HL-60/S4 treated with retinoic acid at 250 ng/mL for 4 days and 3 days (cell line): Measurements from ENCODE around the gene MAEL.

ENCODE experiments used
- in situ Hi-C: fragments of 300-500 bp; cut with MboI; formaldehyde crosslinking; loops from 2 replicates; pipeline ENCODE4 v1.7.0; 2022; ENCODE audit warnings: low sequenced_read_pairs

MAEL gene

GRCh38 chr1:166988974-166989515 lies at the start of gene MAEL:
MAEL (plus strand) TSS chr1:166989280; CDS start chr1:166989353, 73 bp downstream.
- in situ Hi-C loops, result no loop called here

GRCh38 chr1:166939741-166940375 lies 49.2 kb upstream of the MAEL start:
- in situ Hi-C loops, result no loop called here

- in situ Hi-C loops, result no loop called here
These were observed 44.7 kb upstream of the MAEL start for GRCh38 chr1:166944186-166944967.

- in situ Hi-C loops, result no loop called here
These were observed 41.6 kb upstream of the MAEL start for GRCh38 chr1:166947398-166948043.

GRCh38 chr1:166948856-166949350 lies 40.2 kb upstream of the MAEL start:
- in situ Hi-C loops, result no loop called here

GRCh38 chr1:166950156-166950555 lies 38.9 kb upstream of the MAEL start:
- in situ Hi-C loops, result no loop called here

GRCh38 chr1:166951050-166951449 lies 38.0 kb upstream of the MAEL start:
- in situ Hi-C loops, result no loop called here

- in situ Hi-C loops, result no loop called here
These were observed 36.9 kb upstream of the MAEL start for GRCh38 chr1:166952002-166952746.

- in situ Hi-C loops, result no loop called here
These were observed 35.6 kb upstream of the MAEL start for GRCh38 chr1:166953491-166953890.

GRCh38 chr1:166956057-166956850 lies 32.8 kb upstream of the MAEL start:
- in situ Hi-C loops, result no loop called here

- in situ Hi-C loops, result no loop called here
These were observed 32.2 kb upstream of the MAEL start for GRCh38 chr1:166956872-166957271.

GRCh38 chr1:166960858-166961474 lies 28.1 kb upstream of the MAEL start:
- in situ Hi-C loops, result no loop called here

GRCh38 chr1:166969074-166969677 lies 19.9 kb upstream of the MAEL start:
- in situ Hi-C loops, result no loop called here

GRCh38 chr1:166971252-166971651 lies 17.8 kb upstream of the MAEL start:
- in situ Hi-C loops, result no loop called here

- in situ Hi-C loops, result no loop called here
These were observed 16.9 kb upstream of the MAEL start for GRCh38 chr1:166972193-166972592.

- in situ Hi-C loops, result no loop called here
These were observed 16.3 kb upstream of the MAEL start for GRCh38 chr1:166972826-166973225.

- in situ Hi-C loops, result no loop called here
These were observed 14.3 kb upstream of the MAEL start for GRCh38 chr1:166974647-166975345.

- in situ Hi-C loops, result no loop called here
These were observed 13.5 kb upstream of the MAEL start, which contains the start of gene ILDR2 for GRCh38 chr1:166975361-166976129. ILDR2 (minus strand) TSS chr1:166975540; CDS start chr1:166975268, 272 bp downstream.
